Ishikawa (cell line): ENCODE data around the gene RNF217.

Experiments
- CEBPB ChIP-seq: IDR thresholded peaks from 2 replicates; pipeline ENCODE4 v1.6.1; 2012
- CREB1 ChIP-seq: IDR thresholded peaks from 2 replicates; pipeline ENCODE4 v1.6.1; 2012; ENCODE audit warnings: low read depth
- EGR1 ChIP-seq: IDR thresholded peaks from 2 replicates; pipeline ENCODE4 v1.6.1; 2012
- EP300 ChIP-seq: IDR thresholded peaks from 2 replicates; pipeline ENCODE4 v1.6.1; 2012; ENCODE audit warnings: borderline replicate concordance
- FOXM1 ChIP-seq: IDR thresholded peaks from 2 replicates; pipeline ENCODE4 v1.6.1; 2012; ENCODE audit warnings: low read depth, borderline replicate concordance
- MAX ChIP-seq: IDR thresholded peaks from 2 replicates; pipeline ENCODE4 v1.6.1; 2012
- NFIC ChIP-seq: IDR thresholded peaks from 2 replicates; pipeline ENCODE4 v1.6.1; 2012
- RAD21 ChIP-seq: IDR thresholded peaks from 2 replicates; pipeline ENCODE4 v1.6.1; 2012; ENCODE audit warnings: low read depth
- REST ChIP-seq: IDR thresholded peaks from 2 replicates; pipeline ENCODE4 v1.6.1; 2012; ENCODE audit warnings: low read depth, mild to moderate bottlenecking
- TAF1 ChIP-seq: IDR thresholded peaks from 2 replicates; pipeline ENCODE4 v1.6.1; 2012; ENCODE audit warnings: low read depth, mild to moderate bottlenecking
- TCF12 ChIP-seq: IDR thresholded peaks from 2 replicates; pipeline ENCODE4 v1.6.1; 2012; ENCODE audit warnings: low read depth
- TEAD4 ChIP-seq: IDR thresholded peaks from 2 replicates; pipeline ENCODE4 v1.6.1; 2012
- USF1 ChIP-seq: IDR thresholded peaks from 2 replicates; pipeline ENCODE4 v1.6.1; 2012
- YY1 ChIP-seq: IDR thresholded peaks from 2 replicates; pipeline ENCODE4 v1.6.1; 2012; ENCODE audit warnings: low read depth
- ZBTB7A ChIP-seq: IDR thresholded peaks from 2 replicates; pipeline ENCODE4 v1.6.1; 2012; ENCODE audit warnings: low read depth

The RNF217 gene

GRCh38 chr6:125053809-125054208, 91.6 kb downstream of the RNF217 start:
- no peak for TF ChIP-seq YY1
- TF ChIP-seq REST = no peak
- no peak for TF ChIP-seq TAF1
- TF ChIP-seq EP300 = no peak
- TF ChIP-seq NFIC = no peak
- no peak for TF ChIP-seq CREB1
- no peak for TF ChIP-seq USF1
- no peak for TF ChIP-seq FOXM1
- no peak for TF ChIP-seq EGR1
- no peak for TF ChIP-seq ZBTB7A
- no peak for TF ChIP-seq TCF12
- TF ChIP-seq MAX = no peak
- no peak for TF ChIP-seq RAD21
- no peak for TF ChIP-seq CEBPB
- no peak for TF ChIP-seq TEAD4

- TF ChIP-seq RAD21 (no peak), TEAD4 (no peak), EP300 (no peak), EGR1 (no peak), CEBPB (no peak)
Measured at GRCh38 chr6:125054331-125054730, 92.1 kb downstream of the RNF217 start.

GRCh38 chr6:125057392-125058246, 95.4 kb downstream of the RNF217 start:
- TF ChIP-seq NFIC = no peak
- TF ChIP-seq CREB1 = no peak
- TF ChIP-seq TAF1 = no peak
- TF ChIP-seq MAX = no peak
- TF ChIP-seq RAD21 = no peak
- TF ChIP-seq YY1 = no peak
- TF ChIP-seq EP300 = no peak
- no peak for TF ChIP-seq EGR1
- no peak for TF ChIP-seq ZBTB7A
- TF ChIP-seq FOXM1 = no peak
- no peak for TF ChIP-seq REST
- TF ChIP-seq USF1 = no peak
- TF ChIP-seq TCF12 = no peak
- no peak for TF ChIP-seq TEAD4
- TF ChIP-seq CEBPB = no peak

GRCh38 chr6:125058546-125058945, 96.3 kb downstream of the RNF217 start:
- TF ChIP-seq ZBTB7A = no peak
- no peak for TF ChIP-seq FOXM1
- TF ChIP-seq USF1 = no peak
- TF ChIP-seq REST = no peak
- no peak for TF ChIP-seq EGR1
- no peak for TF ChIP-seq YY1
- TF ChIP-seq EP300 = no peak

GRCh38 chr6:125063307-125063706, 101.1 kb downstream of the RNF217 start:
- TF ChIP-seq MAX (no peak), USF1 (no peak), CREB1 (no peak), YY1 (no peak), RAD21 (no peak), NFIC (no peak), TCF12 (no peak), REST (no peak), TAF1 (no peak), EGR1 (no peak), FOXM1 (no peak), TEAD4 (no peak), CEBPB (no peak), ZBTB7A (no peak), EP300 (no peak)
